Upper lobe of left lung (tissue), 6 donors: ENCODE results near the gene DISP3. TPM values are rescaled to one million over a fixed set of nuclear protein-coding genes. Genes with fewer than 3 reads are reported as not detected.

ENCODE experiments used
- ATAC-seq, 2 donors: fragments of 200-7000 bp; cut with Tn5 transposase; one replicate each; pipeline ENCODE4 v1.9.1; 2022; ENCODE audit warnings: mild to moderate bottlenecking in 2 of 2, moderate library complexity in 2 of 2; ENCODE audit not compliant: low FRiP score in 2 of 2
- DNase-seq, 2 donors: peaks; one replicate each; pipeline ENCODE4 v3.0.0-alpha.2; 2019 to 2020
- H3K27ac ChIP-seq, 4 donors: fragments of 200-600 bp; sonication (generic); one replicate each; pipeline ENCODE4 v1.5.1; 2016 to 2019
- H3K27me3 ChIP-seq, 4 donors: fragments of 200-600 bp; sonication (generic); one replicate each; pipeline ENCODE4 v1.5.1; 2017 to 2019
- H3K36me3 ChIP-seq, 4 donors: fragments of 200-600 bp; sonication (generic); one replicate each; pipeline ENCODE4 v1.5.1; 2016 to 2019
- H3K4me1 ChIP-seq, 4 donors: fragments of 200-600 bp; sonication (generic); one replicate each; pipeline ENCODE4 v1.5.1; 2018 to 2019
- H3K4me3 ChIP-seq, 4 donors: fragments of 200-600 bp; sonication (generic); one replicate each; pipeline ENCODE4 v1.5.1; 2017 to 2019; ENCODE audit warnings: mild to moderate bottlenecking in 2 of 4, moderate library complexity in 1 of 4
- H3K9me3 ChIP-seq, 4 donors: fragments of 200-600 bp; sonication (generic); one replicate each; pipeline ENCODE4 v1.5.1; 2018 to 2019
- EP300 ChIP-seq, 4 donors: sonication (generic); formaldehyde crosslinking; IDR thresholded peaks; one replicate each; pipeline ENCODE4 v1.5.1; 2017; ENCODE audit warnings: antibody characterized with exemption in 4 of 4, control low read depth in 2 of 4
- POLR2A ChIP-seq, 4 donors: fragments of 450-650 bp; IDR thresholded peaks; one replicate each; pipeline ENCODE4 v1.5.1; 2016 to 2017; ENCODE audit warnings: antibody characterized with exemption in 4 of 4, mild to moderate bottlenecking in 2 of 4
- POLR2AphosphoS5 ChIP-seq, 2 donors: sonication (generic); formaldehyde crosslinking; IDR thresholded peaks; one replicate each; pipeline ENCODE4 v1.5.1; 2017; ENCODE audit warnings: antibody characterized with exemption in 2 of 2
- WGBS, 2 donors: methylation state at CpG; one replicate each; pipeline ENCODE4 v1.1.5; 2017 to 2018; 5-methylcytosine and 5-hydroxymethylcytosine counted together
- total RNA-seq, 6 donors: library from RNA; depleted of rRNA in 4 of 6; stranded (reverse); fragments of >200 nt in 4 of 6; gene quantifications; one replicate each; pipeline versions ENCODE4 v1.1.0 to v1.2.1, GENCODE V29; 2016 to 2021
- TF ChIP-seq, protein P1 (sequence below), 6 experiments: fragments of 450-650 bp in 4 of 6; fragments of 200-600 bp in 2 of 6; sonication (generic) in 2 of 6; IDR thresholded peaks; one replicate each; pipeline ENCODE4 v1.5.1; 2016 to 2019; ENCODE audit warnings: antibody characterized with exemption in 6 of 6
- donor health status: DM: no; HTN: no; CAD: no; lungs with moderate emphysema.
- donor health status: DM: no; HTN: yes; CAD: no; lungs with severe emphysema.

DISP3 gene
- total RNA-seq, 6 donors from 2014 or later, result 0.07 to 0.79 (median 0.09) TPM; not detected in 3

DNA sequence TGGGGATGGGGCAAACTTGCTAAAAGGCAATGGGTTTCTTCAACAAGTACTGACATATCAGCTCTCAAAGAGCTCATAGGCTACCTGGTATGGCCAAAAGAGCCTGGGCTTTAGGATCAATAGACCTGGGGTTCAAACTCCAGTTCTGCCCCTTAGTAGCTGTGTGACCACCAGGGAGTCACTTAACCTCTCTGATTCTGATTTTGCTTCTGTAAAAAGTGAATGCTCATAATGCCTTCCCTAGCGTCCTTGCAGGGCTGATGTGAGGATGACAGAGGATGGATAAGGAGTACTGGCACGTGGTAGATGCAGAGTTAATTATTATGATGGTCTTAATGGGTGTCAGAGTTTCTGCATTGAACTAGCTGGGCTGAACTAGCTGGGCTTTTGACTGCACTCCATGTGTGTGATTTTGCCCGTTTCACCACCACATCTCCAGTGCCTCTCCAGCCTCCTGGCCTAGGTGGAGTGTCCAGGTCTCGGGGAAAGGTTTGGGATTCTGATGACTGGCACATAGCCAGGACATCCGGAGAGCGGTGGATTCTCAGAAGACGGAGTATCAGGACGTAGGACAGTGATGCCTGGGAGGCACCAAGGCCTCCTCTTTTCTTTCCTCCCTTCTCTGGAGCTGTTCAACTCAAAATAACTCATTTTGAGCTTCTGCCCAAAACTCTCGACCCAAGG lies 15.2 kb downstream of the DISP3 start:
- TF ChIP-seq POLR2AphosphoS5 (IDR thresholded peaks at IDR 0.05) (no peak), POLR2A (IDR thresholded peaks at IDR 0.05) (no peak), EP300 (IDR thresholded peaks at IDR 0.05) (no peak)
- TF ChIP-seq, protein P1, sequence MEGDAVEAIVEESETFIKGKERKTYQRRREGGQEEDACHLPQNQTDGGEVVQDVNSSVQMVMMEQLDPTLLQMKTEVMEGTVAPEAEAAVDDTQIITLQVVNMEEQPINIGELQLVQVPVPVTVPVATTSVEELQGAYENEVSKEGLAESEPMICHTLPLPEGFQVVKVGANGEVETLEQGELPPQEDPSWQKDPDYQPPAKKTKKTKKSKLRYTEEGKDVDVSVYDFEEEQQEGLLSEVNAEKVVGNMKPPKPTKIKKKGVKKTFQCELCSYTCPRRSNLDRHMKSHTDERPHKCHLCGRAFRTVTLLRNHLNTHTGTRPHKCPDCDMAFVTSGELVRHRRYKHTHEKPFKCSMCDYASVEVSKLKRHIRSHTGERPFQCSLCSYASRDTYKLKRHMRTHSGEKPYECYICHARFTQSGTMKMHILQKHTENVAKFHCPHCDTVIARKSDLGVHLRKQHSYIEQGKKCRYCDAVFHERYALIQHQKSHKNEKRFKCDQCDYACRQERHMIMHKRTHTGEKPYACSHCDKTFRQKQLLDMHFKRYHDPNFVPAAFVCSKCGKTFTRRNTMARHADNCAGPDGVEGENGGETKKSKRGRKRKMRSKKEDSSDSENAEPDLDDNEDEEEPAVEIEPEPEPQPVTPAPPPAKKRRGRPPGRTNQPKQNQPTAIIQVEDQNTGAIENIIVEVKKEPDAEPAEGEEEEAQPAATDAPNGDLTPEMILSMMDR (IDR thresholded peaks at IDR 0.05), result no peak
- H3K27me3 ChIP-seq, result no peaks in the 10 kb centered on the region
- ATAC-seq, result no peak
- H3K4me3 ChIP-seq, result no peak overlapping the region
- no peaks in the 10 kb centered on the region for H3K36me3 ChIP-seq
- H3K27ac ChIP-seq, result no peak overlapping the region
- peak in 1 of 2 donors; percentile 16 for DNase-seq
- WGBS, 2 donors, result 76 to 81% methylated on average over 9 of the region's 9 CpGs
- no peaks in the 10 kb centered on the region for H3K4me1 ChIP-seq
- no peaks in the 10 kb centered on the region for H3K9me3 ChIP-seq

DNA sequence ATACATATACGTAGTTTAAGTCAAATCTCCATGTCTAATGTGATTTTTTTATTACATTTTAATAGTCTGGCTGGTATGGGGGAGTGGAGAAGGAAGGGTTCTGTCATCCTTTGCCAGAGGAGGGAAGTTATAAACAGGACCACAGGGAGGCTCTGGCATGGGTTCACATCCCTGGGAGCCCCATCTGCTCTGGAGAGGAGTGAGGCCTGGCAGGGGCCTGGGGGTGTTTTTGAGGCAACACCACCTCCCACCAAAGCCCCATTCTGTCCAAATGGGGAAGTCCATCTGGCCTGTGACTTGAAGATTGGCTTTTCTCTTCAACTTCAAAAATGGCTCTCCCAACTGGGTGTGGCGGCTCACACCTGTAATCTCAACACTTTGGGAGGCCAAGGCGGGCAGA lies 15.8 kb downstream of the DISP3 start:
- no peaks in the 10 kb centered on the region for H3K27me3 ChIP-seq
- no peaks in the 10 kb centered on the region for H3K36me3 ChIP-seq
- TF ChIP-seq EP300 (IDR thresholded peaks at IDR 0.05) (no peak), POLR2AphosphoS5 (IDR thresholded peaks at IDR 0.05) (no peak)
- TF ChIP-seq, protein P1 (IDR thresholded peaks at IDR 0.05), result no peak
- no peak for ATAC-seq
- no peak overlapping the region for H3K27ac ChIP-seq
- H3K4me3 ChIP-seq, result no peak overlapping the region
- H3K4me1 ChIP-seq, result no peaks in the 10 kb centered on the region
- 83 to 85% methylated on average over 2 to 3 of the region's 3 CpGs for WGBS, 2 donors
- DNase-seq, result peak in 1 of 2 donors; percentile 6
- no peaks in the 10 kb centered on the region for H3K9me3 ChIP-seq

GRCh38 chr1:11495579-11495978 lies 16.6 kb downstream of the DISP3 start:
- TF ChIP-seq POLR2A (IDR thresholded peaks at IDR 0.05) (no peak), EP300 (IDR thresholded peaks at IDR 0.05) (no peak), POLR2AphosphoS5 (IDR thresholded peaks at IDR 0.05) (no peak)
- TF ChIP-seq, protein P1 (IDR thresholded peaks at IDR 0.05), result no peak
- no peaks in the 10 kb centered on the region for H3K36me3 ChIP-seq
- DNase-seq (no peak), ATAC-seq (no peak)
- H3K27ac ChIP-seq, result no peak overlapping the region
- 62 to 63% methylated on average over 3 of the region's 3 CpGs for WGBS, 2 donors
- H3K9me3 ChIP-seq, result no peaks in the 10 kb centered on the region
- no peaks in the 10 kb centered on the region for H3K4me1 ChIP-seq
- no peak overlapping the region for H3K4me3 ChIP-seq
- no peaks in the 10 kb centered on the region for H3K27me3 ChIP-seq

GRCh38 chr1:11496551-11497080 lies 17.7 kb downstream of the DISP3 start:
- no peak for TF ChIP-seq POLR2AphosphoS5 (IDR thresholded peaks at IDR 0.05)
- TF ChIP-seq, protein P1 (IDR thresholded peaks at IDR 0.05), result no peak
- no peak for TF ChIP-seq EP300 (IDR thresholded peaks at IDR 0.05)
- TF ChIP-seq POLR2A (IDR thresholded peaks at IDR 0.05), result no peak
- Histone ChIP-seq H3K27ac (no peak overlapping the region), H3K4me3 (no peak overlapping the region), H3K27me3 (peaks cover 0 to 3% (median 0%) of the 10 kb centered on the region in 4 donors), H3K4me1 (peaks cover 0 to 6% (median 0%) of the 10 kb centered on the region in 4 donors), H3K9me3 (peaks cover 0 to 4% (median 0%) of the 10 kb centered on the region in 4 donors), H3K36me3 (no peaks in the 10 kb centered on the region)
- WGBS, 2 donors, result 55 to 76% methylated on average over 3 to 8 of the region's 8 CpGs
- ATAC-seq (no peak), DNase-seq (peak in 1 of 2 donors; percentile 5)
